Peyer's patch (tissue), 4 donors: Measurements from ENCODE around the gene PALLD.

Experiments
- CTCF ChIP-seq, 6 experiments: fragments of 450-650 bp in 4 of 6; fragments of 200-600 bp in 2 of 6; sonication (generic) in 1 of 6; IDR thresholded peaks; one replicate each; pipeline ENCODE4 v1.5.1; 2017 to 2019; ENCODE audit warnings: antibody characterized with exemption in 6 of 6, mild to moderate bottlenecking in 3 of 6, moderate library complexity in 1 of 6
- POLR2A ChIP-seq, 2 donors: fragments of 450-650 bp; IDR thresholded peaks; one replicate each; pipeline ENCODE4 v1.5.1; 2017; ENCODE audit warnings: antibody characterized with exemption in 2 of 2, mild to moderate bottlenecking in 2 of 2, moderate library complexity in 2 of 2

GRCh38 chr4:168712316-168712890 is 215.6 kb downstream of the PALLD start:
- TF ChIP-seq CTCF (IDR thresholded peaks at IDR 0.05) = no peak
- no peak for TF ChIP-seq POLR2A (IDR thresholded peaks at IDR 0.05)
